Testis (tissue), 2 donors: ENCODE measurements around the gene GARIN1A.
"Not testable (repeated sequence)": the region's sequence is repeated elsewhere in the genome, so short reads cannot be mapped to it uniquely, and the experiment has no call there.

Source experiments
- CTCF ChIP-seq, 3 experiments: fragments of 450-650 bp in 2 of 3; fragments of 200-600 bp in 1 of 3; sonication (generic) in 1 of 3; IDR thresholded peaks; one replicate each; pipeline ENCODE4 v1.5.1; 2016 to 2019; ENCODE audit warnings: antibody characterized with exemption in 3 of 3, mild to moderate bottlenecking in 2 of 3, moderate library complexity in 1 of 3
- POLR2A ChIP-seq: fragments of 450-650 bp; IDR thresholded peaks from one replicate; pipeline ENCODE4 v1.6.1; 2017; ENCODE audit warnings: antibody characterized with exemption, mild to moderate bottlenecking, moderate library complexity

- TF ChIP-seq CTCF (IDR thresholded peaks at IDR 0.05); POLR2A: not testable (repeated sequence)
Measured at GRCh38 chr7:128652606-128653005, 19.5 kb upstream of the GARIN1A start.
